Measurements from ENCODE around the gene KIF26A.

The KIF26A gene

GRCh38 chr14:104178279-104178678, 39.9 kb downstream of the KIF26A start:
- Histone ChIP-seq H3K4me3 (ENCODE audit: low read length in 2 of 2) (no peak overlapping the region), H3K4me1 (ENCODE audit: control insufficient read depth in 2 of 2, insufficient read depth in 2 of 2, low read length in 2 of 2) (no peaks in the 10 kb centered on the region), H3K36me3 (ENCODE audit: control insufficient read depth in 2 of 2, insufficient read depth in 2 of 2, low read length in 2 of 2) (no peaks in the 10 kb centered on the region), H3K27ac (ENCODE audit: low read depth in 2 of 2, low read length in 2 of 2) (no peak overlapping the region), H3K27me3 (ENCODE audit: control insufficient read depth in 2 of 2, insufficient read depth in 2 of 2, low read length in 2 of 2) (no peaks in the 10 kb centered on the region), H3K9ac (ENCODE audit: low read depth in 1 of 2, low read length in 2 of 2) (no peak overlapping the region), H3K9me3 (ENCODE audit: control insufficient read depth in 2 of 2, low read length in 2 of 2) (no peaks in the 10 kb centered on the region)

GRCh38 chr14:104179126-104179525, 40.7 kb downstream of the KIF26A start:
- no peaks in the 10 kb centered on the region for H3K36me3 ChIP-seq (ENCODE audit: control insufficient read depth in 2 of 2, insufficient read depth in 2 of 2, low read length in 2 of 2)
- H3K9ac ChIP-seq (ENCODE audit: low read depth in 1 of 2, low read length in 2 of 2), result no peak overlapping the region
- no peaks in the 10 kb centered on the region for H3K27me3 ChIP-seq (ENCODE audit: control insufficient read depth in 2 of 2, insufficient read depth in 2 of 2, low read length in 2 of 2)
- no peak overlapping the region for H3K4me3 ChIP-seq (ENCODE audit: low read length in 2 of 2)
- no peaks in the 10 kb centered on the region for H3K4me1 ChIP-seq (ENCODE audit: control insufficient read depth in 2 of 2, insufficient read depth in 2 of 2, low read length in 2 of 2)
- no peaks in the 10 kb centered on the region for H3K9me3 ChIP-seq (ENCODE audit: control insufficient read depth in 2 of 2, low read length in 2 of 2)
- H3K27ac ChIP-seq (ENCODE audit: low read depth in 2 of 2, low read length in 2 of 2), result no peak overlapping the region

- Histone ChIP-seq H3K9ac (ENCODE audit: low read depth in 1 of 2, low read length in 2 of 2) (no peak overlapping the region), H3K4me3 (ENCODE audit: low read length in 2 of 2) (no peak overlapping the region), H3K4me1 (ENCODE audit: control insufficient read depth in 2 of 2, insufficient read depth in 2 of 2, low read length in 2 of 2) (no peaks in the 10 kb centered on the region), H3K36me3 (ENCODE audit: control insufficient read depth in 2 of 2, insufficient read depth in 2 of 2, low read length in 2 of 2) (no peaks in the 10 kb centered on the region), H3K27ac (ENCODE audit: low read depth in 2 of 2, low read length in 2 of 2) (no peak overlapping the region), H3K27me3 (ENCODE audit: control insufficient read depth in 2 of 2, insufficient read depth in 2 of 2, low read length in 2 of 2) (no peaks in the 10 kb centered on the region), H3K9me3 (ENCODE audit: control insufficient read depth in 2 of 2, low read length in 2 of 2) (no peaks in the 10 kb centered on the region)
Measured at GRCh38 chr14:104179564-104180129, 41.3 kb downstream of the KIF26A start.

GRCh38 chr14:104180561-104181165, 42.3 kb downstream of the KIF26A start:
- H3K4me1 ChIP-seq (ENCODE audit: control insufficient read depth in 2 of 2, insufficient read depth in 2 of 2, low read length in 2 of 2), result no peaks in the 10 kb centered on the region
- H3K27ac ChIP-seq (ENCODE audit: low read depth in 2 of 2, low read length in 2 of 2), result no peak overlapping the region
- H3K4me3 ChIP-seq (ENCODE audit: low read length in 2 of 2), result no peak overlapping the region
- no peaks in the 10 kb centered on the region for H3K36me3 ChIP-seq (ENCODE audit: control insufficient read depth in 2 of 2, insufficient read depth in 2 of 2, low read length in 2 of 2)
- no peaks in the 10 kb centered on the region for H3K9me3 ChIP-seq (ENCODE audit: control insufficient read depth in 2 of 2, low read length in 2 of 2)
- no peak overlapping the region for H3K9ac ChIP-seq (ENCODE audit: low read depth in 1 of 2, low read length in 2 of 2)
- H3K27me3 ChIP-seq (ENCODE audit: control insufficient read depth in 2 of 2, insufficient read depth in 2 of 2, low read length in 2 of 2), result no peaks in the 10 kb centered on the region

- H3K27me3 ChIP-seq (ENCODE audit: control insufficient read depth in 2 of 2, insufficient read depth in 2 of 2, low read length in 2 of 2), result no peaks in the 10 kb centered on the region
- H3K36me3 ChIP-seq (ENCODE audit: control insufficient read depth in 2 of 2, insufficient read depth in 2 of 2, low read length in 2 of 2), result no peaks in the 10 kb centered on the region
- no peak overlapping the region for H3K4me3 ChIP-seq (ENCODE audit: low read length in 2 of 2)
- H3K9ac ChIP-seq (ENCODE audit: low read depth in 1 of 2, low read length in 2 of 2), result no peak overlapping the region
- H3K4me1 ChIP-seq (ENCODE audit: control insufficient read depth in 2 of 2, insufficient read depth in 2 of 2, low read length in 2 of 2), result no peaks in the 10 kb centered on the region
- H3K9me3 ChIP-seq (ENCODE audit: control insufficient read depth in 2 of 2, low read length in 2 of 2), result no peaks in the 10 kb centered on the region
- H3K27ac ChIP-seq (ENCODE audit: low read depth in 2 of 2, low read length in 2 of 2), result no peak overlapping the region
Measured at GRCh38 chr14:104181761-104182530, 43.6 kb downstream of the KIF26A start.

- no peaks in the 10 kb centered on the region for H3K36me3 ChIP-seq (ENCODE audit: control insufficient read depth in 2 of 2, insufficient read depth in 2 of 2, low read length in 2 of 2)
- no peak overlapping the region for H3K4me3 ChIP-seq (ENCODE audit: low read length in 2 of 2)
- H3K27ac ChIP-seq (ENCODE audit: low read depth in 2 of 2, low read length in 2 of 2), result no peak overlapping the region
- H3K9ac ChIP-seq (ENCODE audit: low read depth in 1 of 2, low read length in 2 of 2), result no peak overlapping the region
- H3K4me1 ChIP-seq (ENCODE audit: control insufficient read depth in 2 of 2, insufficient read depth in 2 of 2, low read length in 2 of 2), result peaks cover 0 to 1% of the 10 kb centered on the region in 2 donors
- H3K9me3 ChIP-seq (ENCODE audit: control insufficient read depth in 2 of 2, low read length in 2 of 2), result no peaks in the 10 kb centered on the region
- no peaks in the 10 kb centered on the region for H3K27me3 ChIP-seq (ENCODE audit: control insufficient read depth in 2 of 2, insufficient read depth in 2 of 2, low read length in 2 of 2)
Measured at GRCh38 chr14:104182857-104183425, 44.6 kb downstream of the KIF26A start.

GRCh38 chr14:104183796-104184195, 45.4 kb downstream of the KIF26A start:
- H3K9me3 ChIP-seq (ENCODE audit: control insufficient read depth in 2 of 2, low read length in 2 of 2), result no peaks in the 10 kb centered on the region
- no peak overlapping the region for H3K27ac ChIP-seq (ENCODE audit: low read depth in 2 of 2, low read length in 2 of 2)
- no peaks in the 10 kb centered on the region for H3K36me3 ChIP-seq (ENCODE audit: control insufficient read depth in 2 of 2, insufficient read depth in 2 of 2, low read length in 2 of 2)
- no peak overlapping the region for H3K9ac ChIP-seq (ENCODE audit: low read depth in 1 of 2, low read length in 2 of 2)
- H3K4me3 ChIP-seq (ENCODE audit: low read length in 2 of 2), result no peak overlapping the region
- peaks cover 2 to 9% of the 10 kb centered on the region in 2 donors for H3K4me1 ChIP-seq (ENCODE audit: control insufficient read depth in 2 of 2, insufficient read depth in 2 of 2, low read length in 2 of 2)
- no peaks in the 10 kb centered on the region for H3K27me3 ChIP-seq (ENCODE audit: control insufficient read depth in 2 of 2, insufficient read depth in 2 of 2, low read length in 2 of 2)

GRCh38 chr14:104184506-104184905, 46.1 kb downstream of the KIF26A start:
- Histone ChIP-seq H3K9ac (ENCODE audit: low read depth in 1 of 2, low read length in 2 of 2) (no peak overlapping the region), H3K27me3 (ENCODE audit: control insufficient read depth in 2 of 2, insufficient read depth in 2 of 2, low read length in 2 of 2) (no peaks in the 10 kb centered on the region), H3K36me3 (ENCODE audit: control insufficient read depth in 2 of 2, insufficient read depth in 2 of 2, low read length in 2 of 2) (no peaks in the 10 kb centered on the region), H3K9me3 (ENCODE audit: control insufficient read depth in 2 of 2, low read length in 2 of 2) (no peaks in the 10 kb centered on the region), H3K27ac (ENCODE audit: low read depth in 2 of 2, low read length in 2 of 2) (no peak overlapping the region), H3K4me1 (ENCODE audit: control insufficient read depth in 2 of 2, insufficient read depth in 2 of 2, low read length in 2 of 2) (peaks cover 2 to 10% of the 10 kb centered on the region in 2 donors), H3K4me3 (ENCODE audit: low read length in 2 of 2) (no peak overlapping the region)

GRCh38 chr14:104184911-104185499, 46.6 kb downstream of the KIF26A start:
- no peak overlapping the region for H3K4me3 ChIP-seq (ENCODE audit: low read length in 2 of 2)
- H3K9ac ChIP-seq (ENCODE audit: low read depth in 1 of 2, low read length in 2 of 2), result no peak overlapping the region
- no peaks in the 10 kb centered on the region for H3K9me3 ChIP-seq (ENCODE audit: control insufficient read depth in 2 of 2, low read length in 2 of 2)
- H3K27me3 ChIP-seq (ENCODE audit: control insufficient read depth in 2 of 2, insufficient read depth in 2 of 2, low read length in 2 of 2), result no peaks in the 10 kb centered on the region
- no peak overlapping the region for H3K27ac ChIP-seq (ENCODE audit: low read depth in 2 of 2, low read length in 2 of 2)
- peaks cover 2 to 10% of the 10 kb centered on the region in 2 donors for H3K4me1 ChIP-seq (ENCODE audit: control insufficient read depth in 2 of 2, insufficient read depth in 2 of 2, low read length in 2 of 2)
- no peaks in the 10 kb centered on the region for H3K36me3 ChIP-seq (ENCODE audit: control insufficient read depth in 2 of 2, insufficient read depth in 2 of 2, low read length in 2 of 2)
